22Rv1 (cell line): ENCODE data around the gene GCLM.

Experiments
- CTCF ChIP-seq: fragments of 450-650 bp; IDR thresholded peaks from 2 replicates; pipeline ENCODE4 v1.5.1; 2017; ENCODE audit warnings: mild to moderate bottlenecking
- ZFX ChIP-seq: fragments of 450-650 bp; IDR thresholded peaks from 2 replicates; pipeline ENCODE4 v1.6.1; 2017; ENCODE audit warnings: antibody characterized with exemption, borderline replicate concordance

- TF ChIP-seq CTCF (no peak), ZFX (no peak)
Measured at GRCh38 chr1:93837961-93838360, 71.3 kb downstream of the GCLM start.
